GM18520 (cell line): ENCODE data around the gene GALM.

Experiments used
- ATAC-seq: cut with Tn5 transposase; IDR thresholded peaks from one replicate; pipeline ENCODE4 v1.9.1; 2021; ENCODE audit not compliant: unreplicated experiment

GALM gene

GRCh38 chr2:38649176-38649728 is 16.7 kb upstream of the GALM start:
- no peak for ATAC-seq

- ATAC-seq, result no peak
Observed at GRCh38 chr2:38650012-38650411, 15.9 kb upstream of the GALM start.

GRCh38 chr2:38650717-38651116 is 15.2 kb upstream of the GALM start:
- ATAC-seq, result no peak

- no peak for ATAC-seq
Observed at GRCh38 chr2:38652431-38653273, 13.3 kb upstream of the GALM start.

- no peak for ATAC-seq
Observed at GRCh38 chr2:38653380-38653714, 12.6 kb upstream of the GALM start.

- ATAC-seq, result peak; percentile 69
Observed at GRCh38 chr2:38653715-38654527, 12.0 kb upstream of the GALM start.

GRCh38 chr2:38654528-38655381 is 11.2 kb upstream of the GALM start:
- ATAC-seq, result no peak

GRCh38 chr2:38655441-38655840 is 10.5 kb upstream of the GALM start:
- ATAC-seq, result no peak

- ATAC-seq, result no peak
Observed at GRCh38 chr2:38656866-38657480, 8.9 kb upstream of the GALM start.

- ATAC-seq, result no peak
Observed at GRCh38 chr2:38658613-38659012, 7.3 kb upstream of the GALM start.

GRCh38 chr2:38659115-38659514 is 6.8 kb upstream of the GALM start:
- no peak for ATAC-seq

GRCh38 chr2:38660282-38660681 is 5.6 kb upstream of the GALM start:
- ATAC-seq, result no peak

GRCh38 chr2:38661306-38661705 is 4.6 kb upstream of the GALM start:
- no peak for ATAC-seq

GRCh38 chr2:38666556-38666910 is 619 bp downstream of the GALM start:
- ATAC-seq, result peak; percentile 6

- no peak for ATAC-seq
Observed at GRCh38 chr2:38668092-38668491, 2.2 kb downstream of the GALM start.

- no peak for ATAC-seq
Observed at GRCh38 chr2:38668779-38669479, 3.0 kb downstream of the GALM start.

- no peak for ATAC-seq
Observed at GRCh38 chr2:38671303-38671702, 5.4 kb downstream of the GALM start.

- no peak for ATAC-seq
Observed at GRCh38 chr2:38671946-38672345, 6.0 kb downstream of the GALM start.

GRCh38 chr2:38672445-38673391 is 6.8 kb downstream of the GALM start:
- no peak for ATAC-seq
